HepG2 (cell line): ENCODE measurements around the gene AJM1. TPM values are rescaled to one million over a fixed set of nuclear protein-coding genes. Genes with fewer than 3 reads are reported as not detected.
A peak's percentile ranks its signal among the peaks of the same experiment; 100 is the strongest.

Experiments used
- ATAC-seq: fragments of 200-7000 bp; cut with Tn5 transposase; 3 replicates; pipeline ENCODE4 v1.9.1; 2020; ENCODE audit warnings: mild to moderate bottlenecking, moderate library complexity
- BruUV-seq: library from RNA; stranded (reverse); fragments of 400-500 nt; replicated peaks from 2 replicates; lab custom pipeline; 2021; lab: Mats Ljungman, UMichigan
- CTCF ChIA-PET: fragments of 300-600 bp; formaldehyde crosslinking; extraction: SDS; loops from one replicate; lab custom pipeline; 2021; ENCODE audit warnings: low total read pairs, inconsistent platforms, low intra/inter-chr PET ratio; lab: Yijun Ruan, JAX
- POLR2A ChIA-PET: fragments of 350-600 bp; sonication (Branson Sonifier 250); formaldehyde crosslinking; loops from one replicate; lab custom pipeline; 2020; ENCODE audit warnings: antibody characterized with exemption, inconsistent platforms; lab: Yijun Ruan, JAX
- DNase-seq: peaks from one replicate; pipeline ENCODE4 v3.0.0-alpha.2; 2015; ENCODE audit warnings: low spot score
- FAIRE-seq: peaks from 3 replicates; lab custom pipeline; 2011; peaks lifted over from hg19 to GRCh38; lab: Jason Lieb, UNC
- H2AFZ ChIP-seq: one replicate; pipeline ENCODE4 v1.6.1; 2011; ENCODE audit warnings: low read length, inconsistent platforms
- H3K27ac ChIP-seq: fragments of 300-600 bp; 3 replicates; pipeline ENCODE4 v1.8.0; 2011; ENCODE audit warnings: mixed run types, mild to moderate bottlenecking, mixed read lengths, low read length, inconsistent platforms; ENCODE audit not compliant: insufficient read depth; ENCODE audit errors: extremely low read length
- H3K27me3 ChIP-seq, 2 experiments: fragments of 200-600 bp in 1 of 2; 2 replicates in 1 of 2; 3 replicates in 1 of 2; pipeline versions ENCODE4 v1.6.0 to v1.8.0; 2011; ENCODE audit warnings: low read length in 2 of 2, mild to moderate bottlenecking in 2 of 2, moderate library complexity in 2 of 2, inconsistent platforms in 1 of 2; ENCODE audit not compliant: insufficient read depth in 2 of 2, control insufficient read depth in 1 of 2
- H3K36me3 ChIP-seq, 2 experiments: fragments of 200-600 bp in 1 of 2; replicated peaks in 1 of 2; 2 replicates in 1 of 2; 3 replicates in 1 of 2; pipeline versions ENCODE4 v1.5.1 to v1.8.0; 2011; ENCODE audit warnings: low read length in 2 of 2, inconsistent platforms in 1 of 2; ENCODE audit not compliant: insufficient read depth in 2 of 2, control insufficient read depth in 1 of 2
- H3K4me1 ChIP-seq: 2 replicates; pipeline ENCODE4 v1.5.1; 2012; ENCODE audit warnings: low read length, inconsistent platforms; ENCODE audit not compliant: insufficient read depth
- H3K4me2 ChIP-seq: 2 replicates; pipeline ENCODE4 v1.6.0; 2011; ENCODE audit warnings: low read depth, low read length, inconsistent platforms
- H3K4me3 ChIP-seq, 3 experiments: fragments of 200-600 bp in 1 of 3; sonication (generic), shearing (Covaris generic) in 1 of 3; replicated peaks in 1 of 3; 2 replicates each; pipeline ENCODE4 v1.5.1; 2011 to 2016; ENCODE audit warnings: low read length in 3 of 3, inconsistent platforms in 2 of 3, low read depth in 2 of 3, mild to moderate bottlenecking in 2 of 3, control low read depth in 1 of 3, mixed read lengths in 1 of 3; ENCODE audit not compliant: insufficient read depth in 1 of 3
- H3K79me2 ChIP-seq: one replicate; pipeline ENCODE4 v1.6.1; 2011; ENCODE audit warnings: low read length, inconsistent platforms; ENCODE audit not compliant: insufficient read depth
- H3K9ac ChIP-seq: 2 replicates; pipeline ENCODE4 v1.6.0; 2011; ENCODE audit warnings: mild to moderate bottlenecking, low read depth, low read length, inconsistent platforms; ENCODE audit not compliant: insufficient read depth
- H3K9me3 ChIP-seq: 2 replicates; pipeline ENCODE4 v1.5.1; 2012; ENCODE audit warnings: mild to moderate bottlenecking, low read length
- H4K20me1 ChIP-seq: 2 replicates; pipeline ENCODE4 v1.6.0; 2011; ENCODE audit warnings: inconsistent platforms, mild to moderate bottlenecking, low read length, moderate library complexity; ENCODE audit not compliant: insufficient read depth
- AGO2 ChIP-seq: fragments of 200-400 bp; formaldehyde crosslinking; optimal IDR thresholded peaks from 2 replicates; pipeline ENCODE3; 2017; ENCODE audit warnings: mild to moderate bottlenecking, low read depth, low read length, moderate library complexity
- CCAR2 ChIP-seq: fragments of 200-400 bp; formaldehyde crosslinking; optimal IDR thresholded peaks from 2 replicates; pipeline ENCODE3; 2018; ENCODE audit warnings: low read depth, mild to moderate bottlenecking, low read length, moderate library complexity
- IKZF4 ChIP-seq: sonication (generic); formaldehyde crosslinking; IDR thresholded peaks from 2 replicates; pipeline ENCODE4 v1.5.1; 2020; ENCODE audit warnings: borderline replicate concordance, mild to moderate bottlenecking, low read depth, missing genetic modification reagents; ENCODE audit errors: not compliant biosample characterization
- KDM6A ChIP-seq: IDR thresholded peaks from 2 replicates; pipeline ENCODE4 v1.6.1; 2016; ENCODE audit warnings: low read depth
- MYNN ChIP-seq: sonication (generic); formaldehyde crosslinking; IDR thresholded peaks from 2 replicates; pipeline ENCODE4 v1.4.0; 2020; ENCODE audit warnings: mild to moderate bottlenecking, low read depth, missing genetic modification reagents
- NONO ChIP-seq, 2 experiments: fragments of 450-650 bp in 1 of 2; sonication (generic) in 1 of 2; formaldehyde crosslinking in 1 of 2; IDR thresholded peaks in 1 of 2; conservative IDR thresholded peaks in 1 of 2; 2 replicates each; pipeline versions ENCODE4 v1.6.1 to v1.8.0; 2017 to 2022; ENCODE audit warnings: mild to moderate bottlenecking in 1 of 2, missing genetic modification reagents in 1 of 2, moderate library complexity in 1 of 2
- RBM22 ChIP-seq: fragments of 200-400 bp; formaldehyde crosslinking; optimal IDR thresholded peaks from 2 replicates; pipeline ENCODE3; 2017; ENCODE audit warnings: mild to moderate bottlenecking, low read length, moderate library complexity
- YEATS4 ChIP-seq: sonication (generic); formaldehyde crosslinking; IDR thresholded peaks from 2 replicates; pipeline ENCODE4 v1.4.0; 2020; ENCODE audit warnings: missing genetic modification reagents, borderline replicate concordance
- ZC3H13 ChIP-seq: sonication (generic); formaldehyde crosslinking; IDR thresholded peaks from 2 replicates; pipeline ENCODE4 v1.8.1; 2023; ENCODE audit warnings: mild to moderate bottlenecking, missing genetic modification reagents, moderate library complexity
- ZNF30 ChIP-seq: sonication (generic); formaldehyde crosslinking; IDR thresholded peaks from 2 replicates; pipeline ENCODE4 v1.5.0; 2020; ENCODE audit warnings: mild to moderate bottlenecking, missing genetic modification reagents
- ZNF687 ChIP-seq: sonication (generic); formaldehyde crosslinking; IDR thresholded peaks from 2 replicates; pipeline ENCODE4 v1.5.1; 2020; ENCODE audit warnings: mild to moderate bottlenecking, missing genetic modification reagents, moderate library complexity
- WGBS: methylation state at CpG from one replicate; pipeline ENCODE4 v1.1.6; 2017; ENCODE audit warnings: low lambda C conversion rate; 5-methylcytosine and 5-hydroxymethylcytosine counted together
- in situ Hi-C: cut with HindIII; loops from 2 replicates; pipeline ENCODE4 v1.10.0; 2017; ENCODE audit warnings: low pct_unique_long_range_greater_than_20kb; ENCODE audit not compliant: extremely low pct_ligation_motif_present
- intact Hi-C: fragments of 100-400 bp; cut with micrococcal nuclease; formaldehyde crosslinking; loops from one replicate; pipeline ENCODE4 v1.10.0; 2022; ENCODE audit not compliant: unreplicated experiment
- polyA plus RNA-seq, 8 experiments: library from polyadenylated mRNA; depleted of rRNA in 3 of 8; stranded (reverse) in 7 of 8; unstranded in 1 of 8; fragments of >200 nt; fragmentation: Illumina TruSeq in 4 of 8; extraction: Trizol in 4 of 8; gene quantifications; 2 replicates each; pipeline versions ENCODE4 v1.2.1 to v1.2.3, GENCODE V29; 2011 to 2016; ENCODE audit warnings: low read depth in 4 of 8, missing spikeins in 1 of 8, mixed read lengths in 1 of 8; ENCODE audit not compliant: insufficient read depth in 1 of 8
- total RNA-seq, 5 experiments: library from RNA; depleted of rRNA; stranded (reverse); fragments of >200 nt; fragmentation: Illumina TruSeq; extraction: Trizol; gene quantifications; 2 replicates each; pipeline ENCODE4 v1.2.3, GENCODE V29; 2016; ENCODE audit warnings: low read depth in 1 of 5

AJM1 gene
- total and polyA plus RNA-seq, 2 of the 13 experiments (the other 11 are each of a cell fraction or from before 2014, with no cell fraction given): 1.1 to 1.2 TPM

GRCh38 chr9:136829981-136830885 lies 12.0 kb upstream of the AJM1 start:
- Histone ChIP-seq H3K4me3 (no peak overlapping the region), H3K79me2 (no peaks in the 10 kb centered on the region), H3K36me3 (peaks cover 44 to 72% of the 10 kb centered on the region in 2 experiments), H3K9ac (no peak overlapping the region), H3K4me1 (no peaks in the 10 kb centered on the region), H3K27ac (no peak overlapping the region), H3K27me3 (no peaks in the 10 kb centered on the region), H3K9me3 (no peaks in the 10 kb centered on the region), H4K20me1 (no peaks in the 10 kb centered on the region), H2AFZ (no peak overlapping the region), H3K4me2 (no peak overlapping the region)
- FAIRE-seq (no peak), ATAC-seq (no peak), DNase-seq (no peak)
- TF ChIP-seq ZC3H13 (CRISPR knock-in tag) (peak; percentile 85; the same call in 1 of the 2 replicates), ZNF30 (CRISPR knock-in tag) (no peak), IKZF4 (CRISPR knock-in tag) (no peak), AGO2 (peak; percentile 91), CCAR2 (no peak), RBM22 (peak; percentile 48), MYNN (CRISPR knock-in tag) (no peak), YEATS4 (CRISPR knock-in tag) (no peak), ZNF687 (CRISPR knock-in tag) (0 out of 2 replicates have a peak, but pooled peaks have one; percentile 2), KDM6A (CRISPR knock-in tag) (no peak), NONO (IDR thresholded peaks at IDR 0.05) (no peak), NONO (CRISPR knock-in tag; conservative IDR thresholded peaks at IDR 0.05) (0 out of 2 replicates have a peak, but pooled peaks have one; percentile 19)
- intact Hi-C loops: no loop called here
- 95% methylated on average over 16 of the region's 41 CpGs for WGBS
- CTCF ChIA-PET: no interaction called here
- POLR2A ChIA-PET: no interaction called here
- BruUV-seq: no TSS peak
- in situ Hi-C loops: no loop called here
